Colonic mucosa (tissue), 4 donors: ENCODE measurements around the gene CLDN6. TPM values are rescaled to one million over a fixed set of nuclear protein-coding genes. Genes with fewer than 3 reads are reported as not detected.
A peak's percentile ranks its signal among the peaks of the same experiment; 100 is the strongest.

Experiments
- DNase-seq: peaks from one replicate; pipeline ENCODE4 v3.0.0-alpha.2; 2020
- H3K27ac ChIP-seq: fragments of 200-600 bp; one replicate; pipeline ENCODE4 v1.8.0; 2021
- H3K27me3 ChIP-seq: fragments of 200-600 bp; one replicate; pipeline ENCODE4 v1.8.0; 2021
- H3K36me3 ChIP-seq: fragments of 200-600 bp; one replicate; pipeline ENCODE4 v1.8.0; 2021
- H3K4me1 ChIP-seq: fragments of 200-600 bp; one replicate; pipeline ENCODE4 v1.8.0; 2021; ENCODE audit warnings: mild to moderate bottlenecking
- H3K4me3 ChIP-seq: fragments of 200-600 bp; one replicate; pipeline ENCODE4 v1.8.0; 2021
- H3K9ac ChIP-seq, 2 donors: one replicate each; pipeline ENCODE4 v1.7.0; 2013; ENCODE audit warnings: control low read depth in 2 of 2, low read depth in 2 of 2, low read length in 2 of 2
- H3K9me3 ChIP-seq: fragments of 200-600 bp; one replicate; pipeline ENCODE4 v1.8.0; 2021
- CTCF ChIP-seq: fragments of 200-600 bp; IDR thresholded peaks from one replicate; pipeline ENCODE4 v1.8.0; 2022; ENCODE audit warnings: antibody characterized with exemption, mild to moderate bottlenecking
- intact Hi-C: fragments of 100-400 bp; cut with DNase I; formaldehyde crosslinking; loops from one replicate; pipeline ENCODE4 v1.14.1; 2022
- total RNA-seq, 2 donors: library from RNA; stranded (reverse); fragmentation: NEBNext Ultra II Directional in 1 of 2; extraction: Animal tissue kit (Norgen Biotek cat#: 25700) in 1 of 2; gene quantifications; one replicate each; pipeline ENCODE4 v1.2.1, GENCODE V29; 2021
- donor health status: healthy.
- donor health status: DM: no; HTN: no; CAD: no.
- donor health status: DM: no; HTN: no; CAD: no.

Gene CLDN6
- total RNA-seq, 2 donors from 2014 or later = 1.2 TPM; not detected in 1

GRCh38 chr16:3026609-3027488 lies 8.9 kb upstream of the CLDN6 start:
- no peak for DNase-seq
- Histone ChIP-seq H3K9ac (no peak overlapping the region), H3K4me3 (no peak overlapping the region), H3K36me3 (no peaks in the 10 kb centered on the region), H3K4me1 (peaks cover 21% of the 10 kb centered on the region), H3K27me3 (peaks cover 4% of the 10 kb centered on the region), H3K9me3 (no peaks in the 10 kb centered on the region), H3K27ac (no peak overlapping the region)
- no peak for TF ChIP-seq CTCF
- intact Hi-C loops = no loop called here

GRCh38 chr16:3026003-3026378 lies 8.0 kb upstream of the CLDN6 start:
- no peak overlapping the region for H3K9ac ChIP-seq
- DNase-seq = no peak
- H3K36me3 ChIP-seq = no peaks in the 10 kb centered on the region
- H3K27ac ChIP-seq = no peak overlapping the region
- H3K27me3 ChIP-seq = peaks cover 4% of the 10 kb centered on the region
- no peak for TF ChIP-seq CTCF
- intact Hi-C loops = no loop called here
- H3K4me3 ChIP-seq = no peak overlapping the region
- peaks cover 26% of the 10 kb centered on the region for H3K4me1 ChIP-seq
- no peaks in the 10 kb centered on the region for H3K9me3 ChIP-seq

GRCh38 chr16:3025032-3026002 lies 7.3 kb upstream of the CLDN6 start:
- peaks cover 26% of the 10 kb centered on the region for H3K4me1 ChIP-seq
- intact Hi-C loops = no loop called here
- no peak overlapping the region for H3K9ac ChIP-seq
- H3K27ac ChIP-seq = no peak overlapping the region
- no peaks in the 10 kb centered on the region for H3K36me3 ChIP-seq
- no peaks in the 10 kb centered on the region for H3K9me3 ChIP-seq
- H3K4me3 ChIP-seq = no peak overlapping the region
- no peak for TF ChIP-seq CTCF
- no peak for DNase-seq
- peaks cover 4% of the 10 kb centered on the region for H3K27me3 ChIP-seq

- peak within 1 kb of the TSS; percentile 96 for H3K27ac ChIP-seq
- peak; percentile 99 for DNase-seq
- H3K4me3 ChIP-seq = peak within 1 kb of the TSS; percentile 51
- peaks cover 26% of the 10 kb centered on the region for H3K4me1 ChIP-seq
- peak within 1 kb of the TSS; percentile 70 to 75 for H3K9ac ChIP-seq
- intact Hi-C loops = no loop called here
- H3K36me3 ChIP-seq = no peaks in the 10 kb centered on the region
- TF ChIP-seq CTCF = no peak
- H3K9me3 ChIP-seq = no peaks in the 10 kb centered on the region
- H3K27me3 ChIP-seq = no peaks in the 10 kb centered on the region
Observed at GRCh38 chr16:3023669-3024478, 5.9 kb upstream of the CLDN6 start, which contains the start of the genes HCFC1R1 and THOC6. Gene HCFC1R1, minus strand, starts transcription at chr16:3023942. Its CDS starts 1 bp downstream, at chr16:3023941. Gene THOC6, plus strand, starts transcription at chr16:3024035. Its CDS starts 292 bp downstream, at chr16:3024327.

- TF ChIP-seq CTCF = no peak
- intact Hi-C loops = no loop called here
- no peaks in the 10 kb centered on the region for H3K36me3 ChIP-seq
- DNase-seq = no peak
- H3K9ac ChIP-seq = peak overlapping the region; percentile 70 to 75
- H3K4me1 ChIP-seq = peaks cover 22% of the 10 kb centered on the region
- peak overlapping the region; percentile 96 for H3K27ac ChIP-seq
- no peaks in the 10 kb centered on the region for H3K27me3 ChIP-seq
- H3K4me3 ChIP-seq = peak overlapping the region; percentile 51
- H3K9me3 ChIP-seq = no peaks in the 10 kb centered on the region
Observed at GRCh38 chr16:3023415-3023668, 5.4 kb upstream of the CLDN6 start.
